Measurements from ENCODE around the gene ACADS.
A peak's percentile ranks its signal among the peaks of the same experiment; 100 is the strongest.

The ACADS gene

GRCh38 chr12:120757226-120757742 lies 31.7 kb downstream of the ACADS start:
- no peak for DNase-seq (ENCODE audit: low read depth)

DNA sequence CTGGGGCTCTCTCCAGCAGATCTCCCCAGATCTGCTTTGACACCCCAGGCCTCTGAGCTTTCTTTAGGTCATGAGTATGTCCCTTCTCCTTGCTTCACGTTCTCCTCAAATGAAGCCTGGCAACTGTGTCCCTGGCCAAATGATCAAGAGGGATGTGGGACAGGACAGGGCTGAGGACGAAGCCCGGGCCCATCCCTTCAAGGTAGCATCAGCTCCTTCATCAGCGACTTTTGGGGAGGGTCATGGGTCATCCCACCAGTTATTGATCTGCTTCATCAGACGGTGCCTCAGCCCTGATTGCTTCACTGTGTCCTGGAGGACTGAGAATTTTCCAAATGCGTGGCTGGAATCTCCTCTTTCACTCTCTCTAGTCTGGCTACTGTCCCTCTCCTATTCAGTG lies 32.3 kb downstream of the ACADS start:
- no peak for DNase-seq (ENCODE audit: low read depth)

GRCh38 chr12:120758798-120759590 lies 33.4 kb downstream of the ACADS start:
- DNase-seq (ENCODE audit: low read depth), result no peak

- no peak for DNase-seq (ENCODE audit: low read depth)
These were observed 34.1 kb downstream of the ACADS start for GRCh38 chr12:120759591-120760348.

DNA sequence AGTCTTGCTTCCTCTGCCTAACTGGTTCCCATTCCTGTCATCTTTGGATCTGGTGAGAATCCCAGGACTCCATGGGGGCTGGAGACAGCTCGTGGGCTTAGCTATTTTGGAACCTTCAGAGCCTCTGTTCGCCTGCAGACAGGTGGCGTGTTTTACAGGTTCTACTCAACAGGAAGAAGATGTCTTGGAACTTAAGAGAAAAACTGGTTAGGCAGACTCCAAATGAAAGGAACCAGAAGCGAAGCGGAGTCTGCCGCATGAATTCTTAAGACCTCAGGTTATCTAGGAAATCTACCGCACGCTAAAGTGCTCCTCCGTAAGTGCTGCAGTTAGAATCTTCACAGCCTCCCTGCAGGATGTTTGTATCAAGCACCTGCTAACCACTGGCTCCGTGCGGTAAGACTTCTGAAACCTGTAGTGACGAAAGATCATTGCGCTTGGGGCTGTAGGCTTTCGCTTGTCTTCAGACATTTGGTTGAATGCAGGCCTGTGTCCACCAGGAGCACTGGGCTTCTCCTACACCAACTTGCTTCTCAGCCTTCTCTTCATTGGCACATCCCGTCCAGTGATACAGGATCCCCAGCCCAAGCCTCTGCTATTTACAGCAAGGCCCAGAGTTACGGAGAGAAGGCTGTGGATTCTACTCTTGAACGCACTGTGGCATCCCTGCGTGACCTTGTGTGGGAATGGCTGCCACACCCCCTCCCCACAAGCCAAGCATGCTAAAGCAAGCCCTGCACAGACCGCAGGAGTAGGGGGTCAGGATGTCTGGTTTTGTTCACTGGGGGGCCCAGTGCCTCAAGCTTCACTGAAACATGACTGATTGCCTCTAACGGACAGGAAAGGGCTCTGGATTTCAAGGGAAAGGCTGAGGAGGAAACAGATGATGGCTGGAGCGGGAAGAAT lies 35.0 kb downstream of the ACADS start:
- no peak for DNase-seq (ENCODE audit: low read depth)

- DNase-seq (ENCODE audit: low read depth), result no peak
These were observed 35.9 kb downstream of the ACADS start for GRCh38 chr12:120761519-120761934.

DNA sequence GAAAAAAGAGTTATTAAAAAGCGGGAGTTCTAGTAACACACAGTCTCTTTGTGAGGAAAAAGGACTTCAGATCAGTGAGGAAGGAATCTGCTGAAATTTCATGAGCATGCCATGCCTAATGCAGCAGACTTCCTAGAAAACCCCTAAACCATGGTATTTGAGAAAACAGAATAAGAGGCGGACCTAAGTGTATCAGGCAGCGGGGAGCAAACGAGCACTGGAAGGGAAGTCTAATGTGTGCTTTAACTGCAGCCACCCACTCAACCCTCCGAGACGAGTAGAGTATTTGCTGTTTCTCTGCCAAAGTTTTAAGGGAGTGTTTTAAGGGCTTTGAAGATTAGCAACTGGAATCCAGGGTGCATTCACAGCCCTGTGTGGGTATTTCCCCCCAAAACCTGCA lies 36.5 kb downstream of the ACADS start:
- DNase-seq (ENCODE audit: low read depth), result no peak

DNA sequence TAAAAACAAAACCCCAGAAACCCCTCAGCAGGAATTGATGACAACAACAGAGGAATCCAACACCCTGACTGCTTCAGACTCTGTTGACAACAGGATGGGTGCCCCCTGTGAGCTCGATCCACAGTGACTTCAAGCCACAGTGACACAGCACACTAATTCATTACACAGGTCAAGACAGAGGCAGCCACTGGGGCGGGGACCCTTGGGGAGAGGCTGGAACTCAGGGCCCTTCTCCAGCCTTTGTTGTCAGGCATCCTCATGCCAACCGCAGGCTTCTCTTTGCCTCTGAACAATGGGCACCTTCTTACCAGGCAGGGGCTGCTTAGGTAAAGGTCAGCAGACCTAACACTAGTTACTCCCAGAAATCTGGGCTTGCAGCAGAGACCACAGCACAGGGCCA lies 37.6 kb downstream of the ACADS start:
- no peak for DNase-seq (ENCODE audit: low read depth)

DNA sequence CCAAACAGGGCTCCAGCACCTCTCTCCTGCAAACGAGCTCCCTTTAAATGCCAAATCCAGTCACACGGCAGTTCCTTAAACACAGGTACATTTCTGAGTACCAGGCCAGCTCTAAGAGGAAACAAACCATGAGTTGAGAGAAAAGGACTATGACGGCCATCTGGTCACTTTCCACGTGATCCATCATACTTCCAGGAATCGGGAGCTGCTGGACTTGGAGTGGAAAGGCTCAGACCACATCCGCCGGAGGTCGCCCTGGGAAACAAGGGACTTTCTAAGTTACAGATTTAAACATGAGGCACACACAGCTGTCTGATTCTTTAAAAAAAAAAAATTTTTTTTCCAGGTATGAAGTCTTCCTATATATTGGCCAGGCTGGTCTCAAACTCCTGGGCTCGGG lies 39.2 kb downstream of the ACADS start:
- DNase-seq (ENCODE audit: low read depth), result no peak

GRCh38 chr12:120766566-120766965 lies 40.9 kb downstream of the ACADS start:
- DNase-seq (ENCODE audit: low read depth), result no peak

DNA sequence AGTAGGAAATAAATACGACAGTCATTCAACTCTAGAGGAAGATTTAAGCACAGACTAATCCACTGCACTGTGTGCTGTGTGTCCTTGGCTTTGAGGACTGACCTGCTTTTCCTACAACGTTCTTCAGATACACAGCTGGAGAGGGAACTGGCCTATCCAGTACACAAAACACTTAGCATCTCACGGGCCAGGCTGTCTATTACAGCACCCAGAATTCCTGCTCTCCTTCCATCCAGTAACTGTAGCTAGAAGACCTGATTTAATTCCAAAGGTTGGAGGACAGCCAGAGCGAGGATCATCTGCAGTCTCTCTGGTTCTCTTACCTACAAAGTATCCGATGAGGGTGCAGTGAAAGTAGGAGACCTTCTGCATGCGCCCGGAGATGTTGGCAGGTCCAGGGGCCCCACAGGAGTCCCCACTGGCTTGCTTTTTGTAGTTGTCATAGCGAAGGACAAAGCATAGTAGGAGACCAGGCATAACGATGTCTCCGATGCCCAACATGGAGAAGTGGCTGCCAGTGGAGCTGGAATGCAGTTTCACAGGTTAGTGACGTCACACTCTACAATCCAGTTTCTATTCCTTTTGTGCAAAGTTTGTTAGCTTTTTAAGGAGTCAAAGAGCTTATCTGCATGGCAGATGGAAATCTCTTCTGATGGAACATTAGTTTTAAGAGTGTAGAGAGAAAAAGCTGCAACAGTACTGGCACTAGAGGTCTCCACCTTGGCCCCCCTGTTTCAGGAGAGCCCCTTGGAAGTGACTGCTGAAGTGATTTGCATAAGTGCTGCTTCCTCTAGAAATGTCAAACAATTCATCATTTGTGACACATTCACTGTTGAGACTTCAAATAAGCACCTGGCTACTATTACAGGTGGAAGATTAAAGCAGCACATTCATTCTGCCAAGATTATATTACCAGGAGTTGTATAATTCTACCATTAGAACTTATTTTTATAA lies 41.7 kb downstream of the ACADS start:
- no peak for DNase-seq (ENCODE audit: low read depth)

DNA sequence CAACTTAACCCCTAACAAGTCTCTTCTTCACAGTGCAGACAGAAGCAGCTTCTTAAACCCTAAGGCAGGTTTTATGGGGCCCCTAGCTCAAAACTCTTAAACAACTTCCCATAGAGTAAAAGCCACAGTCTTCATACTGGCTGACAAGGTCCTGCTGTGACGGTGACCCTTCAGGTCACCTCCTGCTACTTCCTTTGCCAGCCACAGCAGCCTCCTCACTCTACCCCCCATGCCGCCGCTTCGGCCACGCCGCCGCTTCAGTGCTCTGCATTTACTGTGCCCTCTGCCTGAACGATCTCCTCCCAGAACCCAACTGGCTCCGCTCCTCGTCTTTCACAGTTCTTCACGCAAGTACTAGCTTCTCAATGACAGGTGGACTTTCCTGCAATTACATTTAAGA lies 45.5 kb downstream of the ACADS start:
- no peak for DNase-seq (ENCODE audit: low read depth)

DNA sequence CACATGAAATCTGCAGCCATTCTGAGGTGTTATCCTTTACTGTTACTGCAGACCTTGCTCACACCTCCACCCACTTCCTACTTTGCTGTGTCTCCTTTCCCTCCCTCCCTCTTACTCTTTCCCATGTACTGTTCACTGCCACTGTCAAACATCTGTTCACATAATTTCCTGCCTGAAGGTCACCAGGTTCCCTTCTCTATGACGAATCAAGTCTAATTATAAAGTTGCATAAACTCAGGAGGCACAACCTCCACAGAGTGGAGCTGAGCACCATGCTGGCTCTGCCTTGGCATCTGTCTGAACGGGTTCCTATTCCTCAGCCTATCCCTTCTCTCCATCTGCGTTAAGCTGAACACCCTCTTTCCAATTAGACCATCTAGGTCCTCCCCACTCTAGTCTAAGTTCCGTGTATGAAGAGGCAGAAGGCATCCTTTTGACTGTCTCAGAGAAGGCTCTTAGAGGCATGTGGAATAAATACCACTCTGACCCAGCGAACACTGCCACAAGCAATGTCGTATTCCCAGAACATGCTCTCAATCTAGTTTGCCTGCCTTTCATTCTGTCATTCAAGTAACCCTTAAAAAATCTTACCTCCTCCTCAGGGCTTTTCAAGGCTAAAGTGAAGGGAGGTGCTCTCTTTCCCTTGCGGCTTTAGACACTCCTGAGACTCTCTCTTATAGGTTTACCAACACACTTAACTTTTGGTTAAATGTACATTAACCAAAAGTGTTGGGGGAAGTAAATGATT lies 48.7 kb downstream of the ACADS start:
- no peak for DNase-seq (ENCODE audit: low read depth)

DNA sequence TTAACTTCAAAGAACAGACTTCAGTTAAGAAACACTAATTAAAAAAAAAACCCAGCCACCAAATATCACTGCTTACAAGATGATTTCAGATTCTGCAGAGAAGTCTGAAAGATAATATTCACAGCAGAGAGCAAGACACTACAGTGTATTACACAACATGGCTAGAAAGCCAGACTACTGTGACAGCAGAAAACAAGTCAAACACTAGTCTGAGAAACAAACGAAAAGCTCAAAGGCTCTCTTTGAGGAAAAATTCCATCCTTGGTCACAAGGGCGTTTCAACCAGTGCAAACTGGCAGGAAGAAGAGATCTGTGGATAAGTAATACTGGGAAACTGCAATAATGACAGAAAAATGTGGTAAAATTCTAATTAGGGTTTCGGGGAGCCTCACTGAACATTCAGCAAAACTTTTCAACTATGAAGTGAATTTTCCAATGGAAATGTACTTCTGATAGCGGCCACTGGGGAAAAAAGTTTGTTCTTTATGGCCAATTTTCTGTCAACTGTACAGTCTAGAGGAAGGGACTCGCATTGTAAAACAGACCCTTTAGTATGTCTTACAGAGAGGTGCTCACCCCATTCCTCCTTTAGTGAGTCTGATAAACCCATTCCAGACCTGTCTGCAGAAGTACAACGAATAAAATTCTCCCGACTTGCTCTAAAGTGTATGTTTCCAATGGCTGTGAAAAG lies 50.4 kb downstream of the ACADS start:
- no peak for DNase-seq (ENCODE audit: low read depth)

GRCh38 chr12:120783197-120783596 lies 57.6 kb downstream of the ACADS start:
- peak; percentile 5 for DNase-seq (ENCODE audit: low read depth)

DNA sequence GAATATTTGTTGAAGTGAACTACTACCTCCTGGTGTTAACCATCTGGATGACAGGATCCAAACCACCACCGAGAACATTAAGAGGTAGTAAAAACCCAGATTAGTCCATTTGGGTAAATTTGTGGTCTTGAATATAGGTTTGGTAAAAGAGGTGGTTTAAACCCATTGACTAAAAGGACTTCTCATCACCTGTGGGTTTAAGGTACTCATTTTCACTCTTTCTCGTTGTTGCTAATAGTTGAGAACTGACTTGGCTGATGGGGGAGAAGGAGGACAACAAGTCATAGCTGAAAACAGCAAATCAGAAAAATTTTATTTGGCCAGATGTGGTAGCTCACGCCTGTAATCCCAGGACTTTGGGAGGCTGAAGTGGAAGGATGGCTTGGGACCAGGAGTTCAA lies 59.2 kb downstream of the ACADS start:
- no peak for DNase-seq (ENCODE audit: low read depth)

- DNase-seq (ENCODE audit: low read depth), result no peak
These were observed 62.3 kb downstream of the ACADS start for GRCh38 chr12:120787889-120788288.
